GM18867 (cell line): ENCODE data around the gene PIN1.

Source experiments
- ATAC-seq: cut with Tn5 transposase; IDR thresholded peaks from one replicate; pipeline ENCODE4 v1.9.1; 2021; ENCODE audit warnings: mild to moderate bottlenecking, moderate library complexity; ENCODE audit not compliant: unreplicated experiment

Gene PIN1

GRCh38 chr19:9854282-9854846, 19.2 kb downstream of the PIN1 start:
- ATAC-seq: no peak

DNA sequence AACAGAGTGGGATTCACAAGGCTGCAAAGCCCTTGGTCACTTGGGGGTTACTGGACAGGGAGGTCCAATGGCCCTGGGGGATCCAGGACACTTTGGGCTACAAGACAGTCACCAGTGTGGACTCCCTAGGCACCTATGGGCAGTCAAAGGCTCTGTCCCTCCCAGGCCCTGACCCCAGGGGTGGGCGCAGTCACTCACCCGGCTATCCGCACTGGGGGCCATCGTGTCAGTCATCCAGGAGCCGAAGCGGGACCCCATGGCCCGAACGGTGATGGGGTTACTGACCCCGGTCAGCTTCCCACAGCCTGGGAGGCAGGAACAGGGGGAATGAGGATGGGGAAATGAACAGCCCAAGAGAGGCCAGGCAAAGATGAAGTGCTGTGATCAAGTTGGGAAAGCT, 21.5 kb downstream of the PIN1 start:
- ATAC-seq: no peak

GRCh38 chr19:9857076-9857721, 22.1 kb downstream of the PIN1 start:
- no peak for ATAC-seq

- ATAC-seq: no peak
Measured at GRCh38 chr19:9857920-9858746, 23.0 kb downstream of the PIN1 start.

GRCh38 chr19:9858766-9859165, 23.6 kb downstream of the PIN1 start:
- ATAC-seq: no peak

GRCh38 chr19:9860407-9860806, 25.3 kb downstream of the PIN1 start:
- ATAC-seq: no peak

DNA sequence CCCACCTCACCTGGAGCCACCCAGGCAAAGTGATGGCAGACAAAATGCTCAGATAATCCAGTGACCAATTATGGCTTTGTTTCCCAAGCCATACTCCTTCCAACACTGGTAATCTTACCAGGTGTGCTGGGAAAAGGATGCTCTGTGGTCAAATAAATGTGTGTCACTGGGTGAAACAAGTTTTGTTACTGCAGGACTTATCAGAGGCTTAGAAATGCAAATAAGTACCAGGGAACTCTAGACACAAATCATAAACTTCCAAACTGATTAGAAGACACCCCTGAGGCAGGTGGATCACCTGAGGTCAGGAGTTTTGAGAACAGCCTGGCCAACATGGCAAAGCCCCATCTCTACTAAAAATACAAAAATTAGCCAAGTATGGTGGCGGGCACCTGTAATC, 26.4 kb downstream of the PIN1 start:
- no peak for ATAC-seq

DNA sequence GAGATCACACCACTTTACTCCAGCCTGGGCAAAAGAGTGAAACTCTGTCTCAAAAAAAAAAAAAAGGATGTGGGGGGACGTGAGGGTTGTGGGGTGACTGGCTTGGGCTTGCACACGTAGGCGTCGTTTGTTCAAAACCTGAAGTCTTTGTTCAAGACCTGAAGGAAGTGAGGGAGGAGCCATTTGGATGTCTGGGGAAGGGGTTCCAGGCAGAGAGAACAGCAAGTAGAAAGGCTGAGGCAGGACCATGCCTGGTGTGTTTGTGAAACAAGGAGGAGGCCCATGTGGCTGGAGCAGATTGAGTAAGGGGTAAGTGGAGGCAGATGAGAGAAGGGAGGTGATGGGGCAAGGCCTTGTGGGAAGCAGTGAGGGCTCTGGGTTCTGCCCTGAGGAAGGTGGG, 27.8 kb downstream of the PIN1 start:
- no peak for ATAC-seq

GRCh38 chr19:9863759-9864158, 28.6 kb downstream of the PIN1 start:
- ATAC-seq: no peak

GRCh38 chr19:9865732-9866501, 30.8 kb downstream of the PIN1 start:
- peak; percentile 41 for ATAC-seq

DNA sequence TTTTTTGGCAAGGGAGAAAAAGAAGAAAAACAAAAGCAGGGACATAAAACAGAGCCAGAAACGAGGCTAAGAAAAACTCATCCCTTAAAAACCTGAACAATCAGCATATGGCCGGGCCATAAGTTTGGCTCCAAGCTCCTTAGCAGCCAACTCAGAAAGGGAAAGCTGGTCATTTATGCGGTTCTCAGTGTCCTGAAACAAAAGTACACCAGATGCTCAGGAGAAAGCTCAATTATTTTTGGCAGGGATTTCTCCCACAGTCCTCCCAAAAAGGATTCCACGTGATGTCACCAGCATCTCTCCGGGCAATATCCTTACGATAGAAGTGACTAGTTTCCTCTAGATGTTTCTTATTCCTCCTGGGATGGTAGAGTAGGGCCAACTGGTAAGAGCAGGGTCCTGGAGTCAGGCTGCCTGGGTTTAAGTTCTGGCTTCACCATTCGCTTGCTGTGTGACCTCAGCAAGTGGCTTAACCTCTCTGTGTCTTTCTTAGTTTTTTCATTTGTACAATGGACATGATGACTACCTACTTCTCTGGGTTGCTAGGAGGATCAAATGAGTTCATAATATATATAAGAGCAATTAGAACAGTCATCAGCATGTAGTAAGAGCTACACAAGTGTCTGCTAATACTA, 34.0 kb downstream of the PIN1 start:
- ATAC-seq: no peak

- ATAC-seq: no peak
Measured at GRCh38 chr19:9871626-9872338, 36.7 kb downstream of the PIN1 start.

GRCh38 chr19:9872618-9873242, 37.6 kb downstream of the PIN1 start:
- no peak for ATAC-seq

DNA sequence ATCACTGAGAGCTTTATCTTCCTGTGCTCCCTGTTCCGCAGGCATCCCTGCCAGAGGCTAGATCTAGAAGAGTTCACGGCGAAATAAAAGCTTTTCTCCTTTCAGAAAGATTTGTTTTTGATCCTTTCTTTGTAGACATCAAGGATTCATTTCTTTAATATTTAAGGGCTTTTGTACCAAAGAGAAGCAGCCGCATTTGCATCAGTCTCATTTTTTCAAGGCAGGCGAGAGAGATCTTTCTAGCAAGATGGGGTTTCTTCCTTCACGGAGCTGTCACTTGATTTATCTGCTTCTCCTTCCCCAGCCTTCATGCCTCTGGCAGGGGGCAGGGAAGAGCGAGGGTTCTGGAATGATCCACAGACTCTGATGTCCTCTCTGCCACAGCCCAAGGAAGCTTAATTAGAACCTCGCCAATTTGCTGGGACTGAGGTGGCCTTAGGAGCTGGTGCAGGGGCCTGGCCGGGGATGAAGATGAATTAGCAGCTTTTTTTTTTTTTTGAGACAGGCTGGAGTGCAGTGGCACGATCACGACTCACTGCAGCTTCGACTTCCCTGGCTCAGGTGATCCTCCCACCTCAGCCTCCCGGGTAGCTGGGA, 40.0 kb downstream of the PIN1 start:
- ATAC-seq: no peak

DNA sequence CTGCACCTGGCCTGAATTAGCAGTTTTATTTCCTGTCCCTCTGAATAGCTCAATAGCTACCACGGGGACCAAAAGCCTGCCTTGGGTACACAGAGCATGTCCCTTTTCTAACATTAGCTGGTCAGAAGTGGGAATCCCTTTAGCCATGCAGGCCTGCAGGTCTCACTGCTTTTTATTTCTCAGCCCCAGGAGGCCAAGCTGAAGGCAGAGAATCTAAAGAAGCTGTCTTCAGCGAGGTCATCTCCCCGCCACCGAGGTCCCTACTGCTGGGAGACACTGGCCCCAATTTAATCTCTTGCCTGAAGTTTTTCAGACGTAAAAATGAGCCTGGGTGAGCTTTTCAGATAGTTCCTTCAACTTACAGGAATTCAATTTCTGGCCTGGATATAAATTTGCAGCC, 40.7 kb downstream of the PIN1 start:
- ATAC-seq: no peak

- no peak for ATAC-seq
Measured at GRCh38 chr19:9877780-9878510, 42.8 kb downstream of the PIN1 start.

DNA sequence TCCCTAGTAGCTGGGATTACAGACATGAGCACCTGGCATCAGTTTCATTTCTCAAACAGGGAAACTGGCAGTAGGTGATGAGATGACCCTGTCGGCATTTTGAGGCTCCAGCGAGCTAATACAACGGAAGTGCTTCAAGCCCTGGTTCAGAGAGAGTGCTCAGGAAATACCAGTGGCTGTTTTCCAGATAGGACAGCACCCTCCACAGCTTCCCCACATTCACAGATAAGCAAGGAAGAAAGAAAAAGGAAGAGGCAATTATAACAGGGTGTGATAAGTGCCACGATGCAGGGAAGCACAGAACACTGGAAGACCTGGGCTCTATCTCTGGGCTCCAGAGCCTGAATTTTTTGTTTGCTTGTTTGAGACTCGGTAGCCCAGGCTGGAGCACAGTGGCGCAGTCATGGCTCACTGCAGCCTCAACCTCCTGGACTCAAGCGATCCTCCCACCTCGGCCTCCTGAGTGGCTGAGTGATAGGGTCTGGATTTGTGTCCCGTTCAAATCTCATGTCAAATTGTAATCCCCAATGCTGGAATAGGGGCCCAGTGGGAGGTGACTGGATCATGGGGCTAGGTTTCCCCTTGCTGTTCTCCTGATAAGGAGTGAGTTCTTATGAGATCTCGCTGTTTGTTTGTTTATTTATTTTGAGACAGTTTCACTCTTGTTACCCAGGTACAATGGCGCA, 43.5 kb downstream of the PIN1 start:
- no peak for ATAC-seq

DNA sequence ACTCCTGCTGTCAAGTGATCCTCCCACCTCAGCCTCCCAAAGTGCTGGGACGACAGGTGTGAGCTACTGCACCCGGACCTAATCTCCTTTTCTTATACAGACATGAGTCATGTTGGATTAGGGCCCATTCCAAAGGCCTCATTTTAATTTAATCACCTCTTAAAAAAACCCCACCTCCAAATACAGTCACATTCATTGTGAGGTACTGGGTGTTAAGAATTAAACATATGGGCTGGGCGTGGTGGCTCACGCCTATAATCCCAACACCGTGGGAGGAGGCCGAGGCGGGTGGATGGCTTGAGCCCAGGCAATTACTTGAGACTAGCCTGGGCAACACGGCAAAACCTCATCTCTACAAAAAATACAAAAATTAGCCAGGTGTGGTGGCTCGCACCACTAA, 46.6 kb downstream of the PIN1 start:
- no peak for ATAC-seq
